HepG2 (cell line): ENCODE data around the gene AJUBA. TPM values are rescaled to one million over a fixed set of nuclear protein-coding genes. Genes with fewer than 3 reads are reported as not detected.
A peak's percentile ranks its signal among the peaks of the same experiment; 100 is the strongest.

Experiments
- ATF3 ChIP-seq: sonication (generic); formaldehyde crosslinking; IDR thresholded peaks from 2 replicates; pipeline ENCODE4 v1.4.0; 2020; ENCODE audit warnings: missing genetic modification reagents
- BORCS8-MEF2B ChIP-seq: sonication (generic); formaldehyde crosslinking; IDR thresholded peaks from 2 replicates; pipeline ENCODE4 v1.8.0; 2022; ENCODE audit warnings: mild to moderate bottlenecking, missing genetic modification reagents
- CHD2 ChIP-seq: IDR thresholded peaks from 2 replicates; pipeline ENCODE4 v1.6.1; 2011; ENCODE audit warnings: low read depth, low read length, improper control_type of control experiment
- KLF16 ChIP-seq, 2 experiments: sonication (generic) in 1 of 2; formaldehyde crosslinking in 1 of 2; IDR thresholded peaks; 2 replicates each; pipeline versions ENCODE4 v1.6.1 to v1.8.0; 2016 to 2023; ENCODE audit warnings: missing genetic modification reagents in 2 of 2, missing compliant biosample characterization in 1 of 2
- NFE2 ChIP-seq: sonication (generic); formaldehyde crosslinking; IDR thresholded peaks from 2 replicates; pipeline ENCODE4 v1.4.0; 2020; ENCODE audit warnings: missing genetic modification reagents
- RFXAP ChIP-seq: sonication (generic); formaldehyde crosslinking; IDR thresholded peaks from 2 replicates; pipeline ENCODE4 v1.4.0; 2020; ENCODE audit warnings: missing genetic modification reagents, borderline replicate concordance
- SPEN ChIP-seq: sonication (generic); formaldehyde crosslinking; IDR thresholded peaks from 2 replicates; pipeline ENCODE4 v1.5.1; 2020; ENCODE audit warnings: low read depth, mild to moderate bottlenecking, missing genetic modification reagents
- SYNCRIP ChIP-seq: fragments of 200-400 bp; formaldehyde crosslinking; IDR thresholded peaks from 2 replicates; pipeline ENCODE4 v1.6.1; 2018; ENCODE audit warnings: mild to moderate bottlenecking, low read depth, low read length; ENCODE audit not compliant: insufficient read depth
- ZBTB4 ChIP-seq: sonication (generic); formaldehyde crosslinking; IDR thresholded peaks from 2 replicates; pipeline ENCODE4 v1.4.0; 2020; ENCODE audit warnings: missing genetic modification reagents, mild to moderate bottlenecking, borderline replicate concordance
- ZMYM2 ChIP-seq: sonication (generic); formaldehyde crosslinking; IDR thresholded peaks from 2 replicates; pipeline ENCODE4 v1.8.0; 2022; ENCODE audit warnings: mild to moderate bottlenecking, missing genetic modification reagents
- ZNF160 ChIP-seq: sonication (generic); formaldehyde crosslinking; IDR thresholded peaks from 2 replicates; pipeline ENCODE4 v1.8.0; 2022; ENCODE audit warnings: mild to moderate bottlenecking, inconsistent platforms, missing genetic modification reagents
- ZNF180 ChIP-seq: sonication (generic); formaldehyde crosslinking; IDR thresholded peaks from 2 replicates; pipeline ENCODE4 v1.4.0; 2020; ENCODE audit warnings: low read depth, missing genetic modification reagents, borderline replicate concordance
- ZNF274 ChIP-seq: sonication (generic); formaldehyde crosslinking; IDR thresholded peaks from 2 replicates; pipeline ENCODE4 v1.5.1; 2020; ENCODE audit warnings: mild to moderate bottlenecking, missing genetic modification reagents
- ZNF598 ChIP-seq: sonication (generic); formaldehyde crosslinking; IDR thresholded peaks from 2 replicates; pipeline ENCODE4 v1.5.1; 2020; ENCODE audit warnings: mild to moderate bottlenecking, missing genetic modification reagents, borderline replicate concordance
- ZNF605 ChIP-seq: sonication (generic); formaldehyde crosslinking; IDR thresholded peaks from 2 replicates; pipeline ENCODE4 v1.8.0; 2022; ENCODE audit warnings: mild to moderate bottlenecking, missing genetic modification reagents
- ZNF619 ChIP-seq: sonication (generic); formaldehyde crosslinking; IDR thresholded peaks from 2 replicates; pipeline ENCODE4 v1.4.0; 2020; ENCODE audit warnings: mild to moderate bottlenecking, missing genetic modification reagents
- ZSCAN29 ChIP-seq: sonication (generic); formaldehyde crosslinking; conservative IDR thresholded peaks from 2 replicates; pipeline ENCODE4 v1.4.0; 2020; ENCODE audit warnings: mild to moderate bottlenecking, missing genetic modification reagents
- polyA plus RNA-seq, 8 experiments: library from polyadenylated mRNA; depleted of rRNA in 3 of 8; stranded (reverse) in 7 of 8; unstranded in 1 of 8; fragments of >200 nt; fragmentation: Illumina TruSeq in 4 of 8; extraction: Trizol in 4 of 8; gene quantifications; 2 replicates each; pipeline versions ENCODE4 v1.2.1 to v1.2.3, GENCODE V29; 2011 to 2016; ENCODE audit warnings: low read depth in 4 of 8, missing spikeins in 1 of 8, mixed read lengths in 1 of 8; ENCODE audit not compliant: insufficient read depth in 1 of 8
- total RNA-seq, 5 experiments: library from RNA; depleted of rRNA; stranded (reverse); fragments of >200 nt; fragmentation: Illumina TruSeq; extraction: Trizol; gene quantifications; 2 replicates each; pipeline ENCODE4 v1.2.3, GENCODE V29; 2016; ENCODE audit warnings: low read depth in 1 of 5
- TF ChIP-seq, protein P1 (sequence below): sonication (generic); formaldehyde crosslinking; IDR thresholded peaks from 2 replicates; pipeline ENCODE4 v1.5.1; 2020; ENCODE audit warnings: missing genetic modification reagents, mild to moderate bottlenecking, borderline replicate concordance
- TF ChIP-seq, protein P2 (sequence below): sonication (generic); formaldehyde crosslinking; IDR thresholded peaks from 2 replicates; pipeline ENCODE4 v1.9.0; 2022; ENCODE audit warnings: missing genetic modification reagents, mild to moderate bottlenecking, borderline replicate concordance
- TF ChIP-seq, protein P3 (sequence below): sonication (generic); formaldehyde crosslinking; IDR thresholded peaks from 2 replicates; pipeline ENCODE4 v1.5.0; 2020; ENCODE audit warnings: missing genetic modification reagents

Gene AJUBA
- total and polyA plus RNA-seq, 2 of the 13 experiments (the other 11 are each of a cell fraction or from before 2014, with no cell fraction given): 157 to 241 TPM

- TF ChIP-seq, protein P1, sequence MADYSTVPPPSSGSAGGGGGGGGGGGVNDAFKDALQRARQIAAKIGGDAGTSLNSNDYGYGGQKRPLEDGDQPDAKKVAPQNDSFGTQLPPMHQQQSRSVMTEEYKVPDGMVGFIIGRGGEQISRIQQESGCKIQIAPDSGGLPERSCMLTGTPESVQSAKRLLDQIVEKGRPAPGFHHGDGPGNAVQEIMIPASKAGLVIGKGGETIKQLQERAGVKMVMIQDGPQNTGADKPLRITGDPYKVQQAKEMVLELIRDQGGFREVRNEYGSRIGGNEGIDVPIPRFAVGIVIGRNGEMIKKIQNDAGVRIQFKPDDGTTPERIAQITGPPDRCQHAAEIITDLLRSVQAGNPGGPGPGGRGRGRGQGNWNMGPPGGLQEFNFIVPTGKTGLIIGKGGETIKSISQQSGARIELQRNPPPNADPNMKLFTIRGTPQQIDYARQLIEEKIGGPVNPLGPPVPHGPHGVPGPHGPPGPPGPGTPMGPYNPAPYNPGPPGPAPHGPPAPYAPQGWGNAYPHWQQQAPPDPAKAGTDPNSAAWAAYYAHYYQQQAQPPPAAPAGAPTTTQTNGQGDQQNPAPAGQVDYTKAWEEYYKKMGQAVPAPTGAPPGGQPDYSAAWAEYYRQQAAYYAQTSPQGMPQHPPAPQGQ (CRISPR knock-in tag): no peak
- TF ChIP-seq KLF16 (CRISPR knock-in tag; IDR thresholded peaks at IDR 0.05) (no peak), ZNF598 (no peak), ZNF605 (CRISPR knock-in tag) (no peak), ZSCAN29 (no peak), ZNF274 (CRISPR knock-in tag) (no peak), BORCS8-MEF2B (CRISPR knock-in tag) (no peak), SYNCRIP (no peak), NFE2 (CRISPR knock-in tag) (no peak), ZBTB4 (no peak), RFXAP (no peak), ZNF180 (CRISPR knock-in tag) (no peak), ZNF619 (CRISPR knock-in tag) (no peak), ATF3 (CRISPR knock-in tag) (no peak), ZMYM2 (no peak), ZNF160 (no peak), CHD2 (no peak), SPEN (peak; percentile 21; the same call in 1 of the 2 replicates)
- TF ChIP-seq, protein P2, sequence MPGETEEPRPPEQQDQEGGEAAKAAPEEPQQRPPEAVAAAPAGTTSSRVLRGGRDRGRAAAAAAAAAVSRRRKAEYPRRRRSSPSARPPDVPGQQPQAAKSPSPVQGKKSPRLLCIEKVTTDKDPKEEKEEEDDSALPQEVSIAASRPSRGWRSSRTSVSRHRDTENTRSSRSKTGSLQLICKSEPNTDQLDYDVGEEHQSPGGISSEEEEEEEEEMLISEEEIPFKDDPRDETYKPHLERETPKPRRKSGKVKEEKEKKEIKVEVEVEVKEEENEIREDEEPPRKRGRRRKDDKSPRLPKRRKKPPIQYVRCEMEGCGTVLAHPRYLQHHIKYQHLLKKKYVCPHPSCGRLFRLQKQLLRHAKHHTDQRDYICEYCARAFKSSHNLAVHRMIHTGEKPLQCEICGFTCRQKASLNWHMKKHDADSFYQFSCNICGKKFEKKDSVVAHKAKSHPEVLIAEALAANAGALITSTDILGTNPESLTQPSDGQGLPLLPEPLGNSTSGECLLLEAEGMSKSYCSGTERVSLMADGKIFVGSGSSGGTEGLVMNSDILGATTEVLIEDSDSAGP (CRISPR knock-in tag): no peak
- TF ChIP-seq, protein P3, sequence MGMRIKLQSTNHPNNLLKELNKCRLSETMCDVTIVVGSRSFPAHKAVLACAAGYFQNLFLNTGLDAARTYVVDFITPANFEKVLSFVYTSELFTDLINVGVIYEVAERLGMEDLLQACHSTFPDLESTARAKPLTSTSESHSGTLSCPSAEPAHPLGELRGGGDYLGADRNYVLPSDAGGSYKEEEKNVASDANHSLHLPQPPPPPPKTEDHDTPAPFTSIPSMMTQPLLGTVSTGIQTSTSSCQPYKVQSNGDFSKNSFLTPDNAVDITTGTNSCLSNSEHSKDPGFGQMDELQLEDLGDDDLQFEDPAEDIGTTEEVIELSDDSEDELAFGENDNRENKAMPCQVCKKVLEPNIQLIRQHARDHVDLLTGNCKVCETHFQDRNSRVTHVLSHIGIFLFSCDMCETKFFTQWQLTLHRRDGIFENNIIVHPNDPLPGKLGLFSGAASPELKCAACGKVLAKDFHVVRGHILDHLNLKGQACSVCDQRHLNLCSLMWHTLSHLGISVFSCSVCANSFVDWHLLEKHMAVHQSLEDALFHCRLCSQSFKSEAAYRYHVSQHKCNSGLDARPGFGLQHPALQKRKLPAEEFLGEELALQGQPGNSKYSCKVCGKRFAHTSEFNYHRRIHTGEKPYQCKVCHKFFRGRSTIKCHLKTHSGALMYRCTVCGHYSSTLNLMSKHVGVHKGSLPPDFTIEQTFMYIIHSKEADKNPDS: no peak; the same call in 1 of the 2 replicates
These were observed 26.4 kb downstream of the AJUBA start (continued) for GRCh38 chr14:22955702-22956569.
